ENCODE data around the gene NIPSNAP2. TPM values are rescaled to one million over a fixed set of nuclear protein-coding genes. Genes with fewer than 3 reads are reported as not detected.
"Not testable (repeated sequence)": the region's sequence is repeated elsewhere in the genome, so short reads cannot be mapped to it uniquely, and the experiment has no call there.

The NIPSNAP2 gene
- total RNA-seq, 1 donor from 2014 or later: 52.3 TPM

GRCh38 chr7:55996856-55997500, 32.6 kb downstream of the NIPSNAP2 start:
- intact Hi-C loops (cut with micrococcal nuclease): no loop called here
- peaks cover 36% of the 10 kb centered on the region for H3K36me3 Mint-ChIP-seq (ENCODE audit: low read depth)
- H3K27me3 Mint-ChIP-seq (ENCODE audit: low read depth): no peaks in the 10 kb centered on the region
- no peak overlapping the region for H3K4me3 Mint-ChIP-seq (ENCODE audit: low read depth)
- H3K4me1 Mint-ChIP-seq (ENCODE audit: low read depth): peaks cover 19% of the 10 kb centered on the region
- no peaks in the 10 kb centered on the region for H3K9me3 Mint-ChIP-seq
- no peak for DNase-seq (ENCODE audit: low spot score)
- H3K27ac Mint-ChIP-seq: no peak overlapping the region

GRCh38 chr7:56003749-56004148, 39.4 kb downstream of the NIPSNAP2 start:
- intact Hi-C loops (cut with micrococcal nuclease): loop anchor here (1.0 kb wide), 1 partner anchor 71 kb away; no protein-coding TSS in a partner anchor
- H3K27me3 Mint-ChIP-seq (ENCODE audit: low read depth): no peaks in the 10 kb centered on the region

GRCh38 chr7:56007167-56007652, 42.8 kb downstream of the NIPSNAP2 start:
- H3K4me3 Mint-ChIP-seq (ENCODE audit: low read depth): no peak overlapping the region
- no peak for DNase-seq (ENCODE audit: low spot score)
- intact Hi-C loops (cut with micrococcal nuclease): no loop called here
- H3K4me1 Mint-ChIP-seq (ENCODE audit: low read depth): peaks cover 2% of the 10 kb centered on the region
- H3K9me3 Mint-ChIP-seq: no peaks in the 10 kb centered on the region
- peaks cover 9% of the 10 kb centered on the region for H3K36me3 Mint-ChIP-seq (ENCODE audit: low read depth)
- no peaks in the 10 kb centered on the region for H3K27me3 Mint-ChIP-seq (ENCODE audit: low read depth)
- H3K27ac Mint-ChIP-seq: no peak overlapping the region

More at GRCh38 chr7:56003749-56004148, 39.4 kb downstream of the NIPSNAP2 start:
- DNase-seq (ENCODE audit: low spot score): no peak
- no peak overlapping the region for H3K4me3 Mint-ChIP-seq (ENCODE audit: low read depth)
- peaks cover 16% of the 10 kb centered on the region for H3K4me1 Mint-ChIP-seq (ENCODE audit: low read depth)
- H3K9me3 Mint-ChIP-seq: no peaks in the 10 kb centered on the region
- H3K27ac Mint-ChIP-seq: no peak overlapping the region
- peaks cover 13% of the 10 kb centered on the region for H3K36me3 Mint-ChIP-seq (ENCODE audit: low read depth)

- no peak overlapping the region for H3K27ac Mint-ChIP-seq
- no peak for DNase-seq (ENCODE audit: low spot score)
- H3K9me3 Mint-ChIP-seq: no peaks in the 10 kb centered on the region
- no peak overlapping the region for H3K4me3 Mint-ChIP-seq (ENCODE audit: low read depth)
- peaks cover 2% of the 10 kb centered on the region for H3K4me1 Mint-ChIP-seq (ENCODE audit: low read depth)
- H3K27me3 Mint-ChIP-seq (ENCODE audit: low read depth): no peaks in the 10 kb centered on the region
- intact Hi-C loops (cut with micrococcal nuclease): no loop called here
- peaks cover 9% of the 10 kb centered on the region for H3K36me3 Mint-ChIP-seq (ENCODE audit: low read depth)
Measured at GRCh38 chr7:56007891-56008290, 43.5 kb downstream of the NIPSNAP2 start.

GRCh38 chr7:56009695-56010094, 45.3 kb downstream of the NIPSNAP2 start:
- no peak for DNase-seq (ENCODE audit: low spot score)
- H3K36me3 Mint-ChIP-seq (ENCODE audit: low read depth): peaks cover 16% of the 10 kb centered on the region
- no peaks in the 10 kb centered on the region for H3K27me3 Mint-ChIP-seq (ENCODE audit: low read depth)
- no peaks in the 10 kb centered on the region for H3K9me3 Mint-ChIP-seq
- intact Hi-C loops (cut with micrococcal nuclease): no loop called here
- no peak overlapping the region for H3K4me3 Mint-ChIP-seq (ENCODE audit: low read depth)
- no peak overlapping the region for H3K27ac Mint-ChIP-seq
- peaks cover 2% of the 10 kb centered on the region for H3K4me1 Mint-ChIP-seq (ENCODE audit: low read depth)

- intact Hi-C loops (cut with micrococcal nuclease); DNase-seq (ENCODE audit: low spot score); H3K4me1 Mint-ChIP-seq (ENCODE audit: low read depth); H3K9me3 Mint-ChIP-seq; H3K27ac Mint-ChIP-seq; H3K4me3 Mint-ChIP-seq (ENCODE audit: low read depth); H3K27me3 Mint-ChIP-seq (ENCODE audit: low read depth): not testable (repeated sequence)
- H3K36me3 Mint-ChIP-seq (ENCODE audit: low read depth): peaks cover 20% of the 10 kb centered on the region
Measured at GRCh38 chr7:56017015-56017414, 52.6 kb downstream of the NIPSNAP2 start.

- Mint-ChIP-seq H3K27me3 (ENCODE audit: low read depth) (no peaks in the 10 kb centered on the region), H3K27ac (no peak overlapping the region), H3K9me3 (no peaks in the 10 kb centered on the region), H3K36me3 (ENCODE audit: low read depth) (peaks cover 14% of the 10 kb centered on the region), H3K4me1 (ENCODE audit: low read depth) (no peaks in the 10 kb centered on the region), H3K4me3 (ENCODE audit: low read depth) (no peak overlapping the region)
- intact Hi-C loops (cut with micrococcal nuclease): no loop called here
- no peak for DNase-seq (ENCODE audit: low spot score)
Measured at GRCh38 chr7:56019501-56019900, 55.1 kb downstream of the NIPSNAP2 start.

- H3K4me3 Mint-ChIP-seq (ENCODE audit: low read depth): no peak overlapping the region
- H3K36me3 Mint-ChIP-seq (ENCODE audit: low read depth): peaks cover 20% of the 10 kb centered on the region
- no peaks in the 10 kb centered on the region for H3K27me3 Mint-ChIP-seq (ENCODE audit: low read depth)
- no peak overlapping the region for H3K27ac Mint-ChIP-seq
- no peaks in the 10 kb centered on the region for H3K9me3 Mint-ChIP-seq
- DNase-seq (ENCODE audit: low spot score): no peak
- intact Hi-C loops (cut with micrococcal nuclease): no loop called here
- H3K4me1 Mint-ChIP-seq (ENCODE audit: low read depth): peaks cover 2% of the 10 kb centered on the region
Measured at GRCh38 chr7:56023500-56023899, 59.1 kb downstream of the NIPSNAP2 start.

- no peak for DNase-seq (ENCODE audit: low spot score)
- Mint-ChIP-seq H3K27me3 (ENCODE audit: low read depth) (no peaks in the 10 kb centered on the region), H3K9me3 (no peaks in the 10 kb centered on the region), H3K36me3 (ENCODE audit: low read depth) (peaks cover 24% of the 10 kb centered on the region), H3K4me3 (ENCODE audit: low read depth) (no peak overlapping the region), H3K27ac (no peak overlapping the region), H3K4me1 (ENCODE audit: low read depth) (peaks cover 2% of the 10 kb centered on the region)
- intact Hi-C loops (cut with micrococcal nuclease): no loop called here
Measured at GRCh38 chr7:56026538-56026937, 62.2 kb downstream of the NIPSNAP2 start.

- H3K4me3 Mint-ChIP-seq (ENCODE audit: low read depth): no peak overlapping the region
- intact Hi-C loops (cut with micrococcal nuclease): no loop called here
- H3K27me3 Mint-ChIP-seq (ENCODE audit: low read depth): no peaks in the 10 kb centered on the region
- H3K27ac Mint-ChIP-seq: no peak overlapping the region
- peaks cover 31% of the 10 kb centered on the region for H3K36me3 Mint-ChIP-seq (ENCODE audit: low read depth)
- H3K9me3 Mint-ChIP-seq: no peaks in the 10 kb centered on the region
- no peak for DNase-seq (ENCODE audit: low spot score)
- peaks cover 14% of the 10 kb centered on the region for H3K4me1 Mint-ChIP-seq (ENCODE audit: low read depth)
Measured at GRCh38 chr7:56028942-56029630, 64.7 kb downstream of the NIPSNAP2 start.

- H3K36me3 Mint-ChIP-seq (ENCODE audit: low read depth): peaks cover 27% of the 10 kb centered on the region
Measured at GRCh38 chr7:56030340-56030739, 66.0 kb downstream of the NIPSNAP2 start.

GRCh38 chr7:56031556-56031955, 67.2 kb downstream of the NIPSNAP2 start:
- intact Hi-C loops (cut with micrococcal nuclease); H3K27me3 Mint-ChIP-seq (ENCODE audit: low read depth); H3K27ac Mint-ChIP-seq; DNase-seq (ENCODE audit: low spot score); H3K9me3 Mint-ChIP-seq: not testable (repeated sequence)
- H3K36me3 Mint-ChIP-seq (ENCODE audit: low read depth): peaks cover 23% of the 10 kb centered on the region
- H3K4me3 Mint-ChIP-seq (ENCODE audit: low read depth): peak overlapping the region; percentile 15
- peaks cover 13% of the 10 kb centered on the region for H3K4me1 Mint-ChIP-seq (ENCODE audit: low read depth)

More at GRCh38 chr7:56030340-56030739, 66.0 kb downstream of the NIPSNAP2 start:
- H3K9me3 Mint-ChIP-seq: no peaks in the 10 kb centered on the region
- intact Hi-C loops (cut with micrococcal nuclease): no loop called here
- no peak overlapping the region for H3K4me3 Mint-ChIP-seq (ENCODE audit: low read depth)
- no peaks in the 10 kb centered on the region for H3K27me3 Mint-ChIP-seq (ENCODE audit: low read depth)
- H3K4me1 Mint-ChIP-seq (ENCODE audit: low read depth): peaks cover 14% of the 10 kb centered on the region
- no peak for DNase-seq (ENCODE audit: low spot score)
- H3K27ac Mint-ChIP-seq: no peak overlapping the region

- Mint-ChIP-seq H3K4me1 (ENCODE audit: low read depth) (peaks cover 12% of the 10 kb centered on the region), H3K4me3 (ENCODE audit: low read depth) (peak overlapping the region; percentile 33), H3K36me3 (ENCODE audit: low read depth) (peaks cover 21% of the 10 kb centered on the region)
- H3K27me3 Mint-ChIP-seq (ENCODE audit: low read depth); H3K27ac Mint-ChIP-seq; DNase-seq (ENCODE audit: low spot score); H3K9me3 Mint-ChIP-seq; intact Hi-C loops (cut with micrococcal nuclease): not testable (repeated sequence)
Measured at GRCh38 chr7:56032578-56032977, 68.2 kb downstream of the NIPSNAP2 start.
